Activated T-cell treated with anti-CD3 and anti-CD28 coated beads, Interleukin-2, amount 50 U/mL, for 48 hours (primary cell): ENCODE results near the gene HAPLN3.
A peak's percentile ranks its signal among the peaks of the same experiment; 100 is the strongest.

ENCODE experiments used
- DNase-seq, 2 experiments: peaks; one replicate each; pipeline ENCODE4 v3.0.0-alpha.2; 2020

Gene HAPLN3

GRCh38 chr15:88891540-88892254 lies 3.6 kb downstream of the HAPLN3 start:
- no peak for DNase-seq

DNA sequence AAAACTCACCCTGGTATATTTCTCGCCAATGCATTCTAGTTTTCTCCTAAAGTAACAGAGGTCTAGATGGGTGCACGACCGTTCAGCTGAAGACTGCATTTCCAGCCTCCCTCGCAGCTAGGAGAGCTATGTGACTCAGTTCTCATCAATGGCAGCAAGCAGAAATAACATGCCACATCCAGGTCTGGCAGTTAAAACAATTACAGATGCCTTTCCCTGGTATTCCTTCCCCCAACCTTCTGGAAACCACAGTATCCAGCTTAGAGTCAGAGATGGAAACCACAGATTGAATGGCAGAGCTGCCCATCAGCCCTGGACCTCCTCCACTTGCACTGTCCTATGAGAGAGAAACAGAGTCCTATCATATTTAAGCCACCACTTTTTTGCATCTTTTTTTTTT lies 4.8 kb downstream of the HAPLN3 start:
- no peak for DNase-seq

DNA sequence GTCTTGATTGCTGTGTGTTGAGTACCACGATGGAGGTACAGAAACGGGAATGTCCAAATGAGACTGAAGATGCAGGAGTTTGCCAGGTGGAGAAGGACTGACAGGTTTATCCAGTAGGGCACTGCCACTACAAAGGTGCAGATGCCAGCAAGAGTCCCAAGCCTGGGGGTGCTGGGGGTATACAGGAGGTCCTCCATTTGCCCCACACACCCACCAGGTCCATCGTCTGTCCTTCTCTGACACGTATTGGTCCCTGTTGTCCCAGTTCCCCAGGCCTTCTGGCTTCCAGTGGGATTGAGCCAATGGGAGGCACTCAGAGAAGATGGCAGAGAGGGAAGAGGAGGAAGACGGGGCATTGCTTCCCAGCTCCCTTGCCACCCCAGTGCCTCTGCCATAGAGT lies 6.6 kb downstream of the HAPLN3 start:
- no peak for DNase-seq

DNA sequence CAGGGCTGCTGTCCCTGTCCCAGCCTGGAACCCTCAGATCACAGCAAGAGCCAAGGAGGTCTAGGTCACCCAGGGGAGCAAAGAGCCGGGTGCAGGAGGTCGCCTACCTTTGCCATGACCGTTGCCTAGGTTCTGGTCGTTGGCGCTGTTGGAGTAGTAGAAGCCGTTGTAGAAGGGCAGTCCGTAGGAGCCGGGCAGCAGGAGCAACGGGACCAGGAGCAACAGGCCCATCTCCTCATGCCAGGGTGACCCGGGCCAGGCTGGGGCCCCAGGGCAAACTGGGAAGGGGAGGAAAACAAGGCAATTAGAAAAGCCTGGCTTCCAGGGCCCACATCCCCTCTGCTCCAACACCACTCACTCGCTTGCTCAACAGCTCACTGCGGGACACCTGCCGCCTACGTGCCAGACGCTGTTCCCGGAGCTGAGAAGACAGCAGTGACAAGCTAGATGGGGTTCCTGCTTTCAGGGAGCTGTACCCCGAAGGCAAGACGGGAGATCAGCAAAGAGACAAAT lies 8.2 kb downstream of the HAPLN3 start:
- no peak for DNase-seq

DNA sequence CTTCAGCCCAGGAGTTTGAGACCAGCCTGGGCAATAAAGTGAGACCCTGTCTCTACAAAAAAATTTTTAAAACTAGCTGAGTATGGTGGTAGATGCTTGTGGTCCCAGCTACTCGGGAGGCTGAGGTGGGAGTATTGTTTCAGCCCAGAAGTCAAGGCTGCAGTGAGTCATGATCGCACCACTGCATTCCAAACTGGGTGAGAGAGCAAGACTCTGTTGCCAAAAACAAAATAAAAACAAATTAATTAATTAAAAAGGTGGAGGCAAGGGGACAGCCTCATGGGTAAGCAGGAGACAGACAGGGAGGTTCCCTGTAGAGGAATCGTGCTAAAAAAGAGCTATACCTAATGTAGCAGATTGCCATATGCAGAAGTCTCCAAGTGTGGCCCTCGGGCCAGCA lies 12.6 kb downstream of the HAPLN3 start:
- no peak for DNase-seq

GRCh38 chr15:88881775-88882174 lies 13.6 kb downstream of the HAPLN3 start:
- no peak for DNase-seq

DNA sequence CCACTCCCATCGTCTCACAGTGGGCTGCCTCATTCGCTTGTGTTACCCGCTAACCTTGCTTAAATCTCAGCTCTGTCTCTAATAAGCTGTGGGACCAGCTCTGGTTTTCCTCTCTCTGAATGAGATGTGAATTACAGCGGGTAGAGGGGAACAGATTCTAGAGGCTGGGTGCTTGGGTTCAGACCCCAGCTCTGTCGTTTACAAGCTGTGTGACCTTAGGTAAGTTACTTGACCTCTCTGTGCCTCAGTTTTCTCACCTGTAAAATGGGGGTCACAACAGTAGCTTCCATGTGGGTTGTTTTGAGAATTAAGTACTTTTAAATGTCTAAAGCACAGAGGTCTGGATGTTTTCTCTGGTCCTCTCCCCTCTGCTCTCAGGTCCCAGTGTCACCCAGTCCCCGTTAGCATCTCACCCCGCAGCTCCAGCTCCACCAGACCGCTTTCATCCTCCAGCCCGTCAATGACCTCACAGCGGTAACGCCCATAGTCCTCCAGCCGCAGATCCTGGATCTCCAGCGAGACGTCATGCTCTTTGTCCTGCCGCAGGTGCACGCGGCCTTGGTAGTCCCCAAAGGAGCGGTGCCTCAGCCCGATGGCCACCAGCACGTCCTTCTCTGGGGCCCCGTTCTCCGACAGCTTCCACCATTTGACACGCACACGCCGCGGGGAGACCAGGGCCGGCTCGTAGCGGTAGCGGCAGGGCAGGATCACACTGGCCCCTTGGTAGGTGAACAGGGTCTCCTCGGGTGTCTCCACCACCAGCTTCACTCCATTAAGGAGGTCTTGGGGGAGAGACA lies 14.2 kb downstream of the HAPLN3 start:
- DNase-seq: no peak

DNA sequence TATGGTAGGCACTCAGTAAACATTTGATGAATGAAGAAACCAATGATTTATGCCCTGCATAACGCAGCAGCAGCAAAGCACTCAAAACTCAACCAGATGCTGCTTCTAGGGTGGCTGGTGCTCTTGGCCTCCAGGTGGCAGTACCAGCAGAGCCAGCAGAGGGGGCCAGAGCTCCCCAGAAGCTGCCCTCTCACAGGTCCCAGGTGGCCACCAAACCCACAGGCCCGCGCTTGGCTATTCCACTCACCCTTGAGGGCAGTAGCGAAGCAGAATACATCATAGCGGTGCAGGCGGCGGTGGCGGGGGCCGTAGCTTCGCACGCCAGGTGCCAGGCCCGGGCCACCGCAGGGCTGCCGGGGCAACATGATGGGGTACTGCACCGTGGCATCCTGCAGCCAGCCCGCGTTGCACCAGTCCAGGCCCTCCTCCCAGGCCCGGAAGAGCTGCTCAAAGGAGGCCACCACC lies 16.6 kb downstream of the HAPLN3 start:
- DNase-seq: peak; percentile 59 to 63

DNA sequence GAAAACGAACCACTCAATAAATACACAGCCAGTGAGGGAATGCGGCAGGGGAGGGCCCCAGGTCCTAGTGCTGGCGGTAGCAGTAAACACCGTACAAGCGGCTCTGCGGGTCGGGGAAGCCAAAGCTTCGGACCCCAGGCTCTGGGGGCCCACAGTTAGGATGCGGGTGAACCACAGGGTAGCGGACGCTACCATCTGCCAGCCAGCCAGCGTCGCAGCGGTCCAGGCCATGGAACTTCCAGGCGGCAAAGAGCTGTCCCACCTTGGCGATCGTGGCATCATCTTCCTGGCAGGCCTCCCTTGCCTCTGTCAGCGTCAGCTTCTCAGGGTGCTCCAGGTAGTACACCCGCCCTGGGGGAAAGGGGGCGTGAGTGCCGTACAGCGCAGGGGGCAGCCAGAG lies 17.4 kb downstream of the HAPLN3 start:
- no peak for DNase-seq

DNA sequence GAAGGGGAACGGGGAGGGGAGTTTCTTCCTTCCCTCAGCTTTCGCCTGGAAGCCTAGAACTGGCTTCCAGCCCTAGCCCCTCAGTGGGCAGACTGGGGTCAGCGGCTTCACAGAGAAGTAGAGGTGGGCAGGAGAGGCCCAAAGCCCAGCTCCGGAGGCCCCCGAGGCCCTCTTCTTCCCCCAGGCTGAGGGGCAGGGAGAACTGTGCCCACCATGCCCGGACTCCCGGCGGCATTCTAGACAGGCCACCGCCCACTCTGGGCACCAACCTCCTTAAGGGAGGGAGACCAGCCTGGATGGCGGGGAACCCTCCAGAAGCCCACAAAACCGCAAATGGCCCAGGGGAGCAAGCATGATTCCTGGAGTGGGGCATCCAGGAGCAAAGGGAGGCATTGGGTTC lies 17.9 kb downstream of the HAPLN3 start:
- no peak for DNase-seq

DNA sequence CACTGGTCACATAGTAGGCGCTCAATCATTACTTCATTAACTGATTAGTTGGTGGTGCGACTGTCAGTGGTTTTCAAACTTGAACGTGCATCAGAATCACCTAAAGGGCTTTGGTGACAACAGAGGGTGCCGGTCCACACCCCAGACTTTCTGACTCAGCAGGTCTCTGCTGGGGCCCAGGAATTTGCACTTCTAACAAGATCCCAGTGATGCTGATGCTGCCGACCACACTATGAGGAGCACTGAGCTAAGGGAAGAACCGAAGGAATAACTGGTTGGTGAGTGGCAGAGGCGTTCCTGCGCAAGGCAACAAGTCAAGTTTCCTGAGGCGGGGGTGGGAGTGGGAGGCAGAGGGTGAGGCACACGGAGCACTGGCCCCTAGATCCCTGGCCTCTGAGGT lies 18.8 kb downstream of the HAPLN3 start:
- DNase-seq: no peak

GRCh38 chr15:88874684-88875083 lies 20.7 kb downstream of the HAPLN3 start:
- DNase-seq: no peak

DNA sequence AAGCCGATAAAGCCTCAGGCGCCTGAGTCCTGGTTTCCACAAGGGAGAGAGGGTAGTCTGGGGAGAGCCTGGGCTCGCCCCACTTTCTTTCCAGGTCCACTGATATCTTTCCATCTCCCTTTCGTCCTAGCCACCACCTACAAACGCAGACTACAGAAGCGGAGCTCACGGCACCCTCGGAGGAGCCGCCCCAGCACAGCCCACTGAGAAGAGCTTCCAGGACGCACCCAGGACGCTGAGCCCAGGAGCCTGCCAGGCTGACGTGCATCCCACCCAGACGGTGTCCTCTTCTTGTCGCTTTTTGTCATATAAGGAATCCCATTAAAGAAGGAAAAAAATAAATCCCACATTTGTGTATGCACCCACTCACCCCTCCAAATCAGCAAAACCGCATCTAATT lies 21.1 kb downstream of the HAPLN3 start:
- DNase-seq: no peak

DNA sequence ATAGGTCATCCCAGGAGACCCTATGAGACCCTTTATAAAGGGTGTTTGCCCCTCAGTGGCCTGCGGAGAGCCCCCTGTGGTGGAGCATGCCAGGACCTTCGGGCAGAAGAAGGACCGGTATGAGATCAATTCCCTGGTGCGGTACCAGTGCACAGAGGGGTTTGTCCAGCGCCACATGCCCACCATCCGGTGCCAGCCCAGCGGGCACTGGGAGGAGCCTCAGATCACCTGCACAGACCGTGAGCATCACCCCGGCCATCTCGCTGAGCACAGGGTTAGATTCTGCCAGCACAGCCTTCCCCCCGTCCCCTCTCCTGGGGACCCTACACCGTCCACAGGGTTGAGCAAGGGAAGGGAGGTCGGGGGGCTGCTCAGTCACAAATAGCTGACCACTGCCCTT lies 21.6 kb downstream of the HAPLN3 start:
- DNase-seq: no peak

DNA sequence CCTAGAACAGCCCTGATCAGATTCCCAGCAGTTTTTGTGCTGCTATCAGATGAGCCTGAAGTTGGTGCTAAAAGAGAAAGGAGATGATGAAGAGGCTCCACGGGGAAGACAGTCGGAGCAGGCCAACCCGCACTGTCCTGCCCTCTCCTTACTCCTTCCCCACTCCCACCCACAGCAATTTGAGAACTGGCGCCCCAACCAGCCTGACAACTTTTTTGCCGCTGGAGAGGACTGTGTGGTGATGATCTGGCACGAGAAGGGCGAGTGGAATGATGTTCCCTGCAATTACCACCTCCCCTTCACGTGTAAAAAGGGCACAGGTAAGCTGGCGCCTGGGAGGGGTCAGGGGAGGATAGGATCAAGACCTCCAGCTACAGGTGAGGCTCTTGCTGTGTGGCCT lies 22.6 kb downstream of the HAPLN3 start:
- DNase-seq: no peak

DNA sequence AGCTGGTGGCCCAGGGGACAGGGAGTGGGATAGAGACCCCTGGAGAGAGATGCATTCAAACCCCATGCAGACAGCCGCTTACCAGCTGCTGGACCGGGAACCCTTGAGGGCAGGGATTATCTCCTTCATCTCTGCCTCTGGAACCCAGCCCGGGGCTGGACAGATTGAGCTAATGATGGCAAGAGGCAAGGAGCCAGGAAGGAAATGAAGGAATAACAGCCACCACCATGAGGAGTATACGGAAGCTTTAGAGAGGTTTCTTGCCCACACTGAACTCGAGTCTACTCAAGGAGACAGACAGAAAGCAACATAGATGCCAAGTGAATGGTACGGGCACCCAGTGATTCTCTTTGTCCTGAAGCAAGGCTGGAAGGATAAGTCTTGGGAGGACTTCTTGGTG lies 23.2 kb downstream of the HAPLN3 start:
- DNase-seq: no peak

GRCh38 chr15:88871313-88871712 lies 24.0 kb downstream of the HAPLN3 start:
- no peak for DNase-seq

DNA sequence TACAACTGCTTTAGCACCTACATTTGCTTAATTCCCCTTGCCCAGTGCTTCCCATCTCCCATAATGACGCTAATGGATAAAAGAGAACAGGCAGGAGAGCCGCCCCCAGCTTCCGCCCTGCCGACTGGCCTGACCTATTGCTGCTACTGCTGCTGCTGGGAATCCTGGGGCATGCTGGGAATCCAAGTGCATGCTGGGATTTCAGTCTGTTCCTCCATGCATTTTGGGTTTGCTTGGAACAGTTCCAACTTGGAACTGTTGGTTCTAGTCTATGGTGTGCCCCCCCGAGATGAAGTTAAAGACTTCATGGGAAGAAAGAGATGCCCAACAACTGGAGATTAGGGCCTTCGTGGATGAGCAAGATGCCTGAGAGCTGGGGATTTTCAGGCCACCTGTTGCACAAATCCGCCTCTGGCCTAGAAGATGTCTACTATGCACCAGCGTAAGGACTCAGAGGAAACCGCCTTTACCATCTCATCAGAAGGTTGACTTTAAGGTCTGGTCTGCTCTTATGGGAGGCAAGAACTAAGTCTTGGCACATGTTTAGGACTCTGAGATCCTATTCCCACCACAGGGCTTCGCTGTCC lies 29.0 kb downstream of the HAPLN3 start:
- no peak for DNase-seq

DNA sequence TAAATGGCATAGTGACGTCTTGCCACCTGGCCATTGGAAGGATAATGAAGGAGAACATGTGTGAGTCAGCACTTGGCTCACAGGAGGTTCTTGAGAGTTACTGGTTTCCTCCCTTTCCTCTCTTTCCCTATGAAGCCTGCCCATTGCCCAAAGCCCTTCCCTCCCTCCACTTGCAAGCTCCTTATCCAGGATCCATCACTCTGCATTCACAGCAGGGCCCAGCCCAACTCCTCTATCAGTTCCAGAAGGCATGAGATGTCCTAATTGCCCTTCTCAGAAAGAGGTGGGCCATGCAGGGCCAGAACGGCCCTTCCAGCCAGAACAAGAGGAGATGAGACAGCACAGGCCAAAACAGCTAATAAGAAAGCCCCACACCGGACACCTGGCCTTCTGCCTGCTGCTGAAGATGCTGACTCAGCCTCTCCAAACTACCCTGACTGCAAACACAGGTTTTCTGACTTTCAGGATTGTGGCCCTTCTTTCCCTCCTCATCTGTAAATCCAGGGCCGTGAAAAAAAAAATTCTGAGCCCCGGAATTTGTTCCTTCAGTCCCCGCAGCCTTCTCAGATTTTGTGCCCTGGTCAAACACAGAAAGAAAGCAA lies 29.7 kb downstream of the HAPLN3 start:
- DNase-seq: no peak

DNA sequence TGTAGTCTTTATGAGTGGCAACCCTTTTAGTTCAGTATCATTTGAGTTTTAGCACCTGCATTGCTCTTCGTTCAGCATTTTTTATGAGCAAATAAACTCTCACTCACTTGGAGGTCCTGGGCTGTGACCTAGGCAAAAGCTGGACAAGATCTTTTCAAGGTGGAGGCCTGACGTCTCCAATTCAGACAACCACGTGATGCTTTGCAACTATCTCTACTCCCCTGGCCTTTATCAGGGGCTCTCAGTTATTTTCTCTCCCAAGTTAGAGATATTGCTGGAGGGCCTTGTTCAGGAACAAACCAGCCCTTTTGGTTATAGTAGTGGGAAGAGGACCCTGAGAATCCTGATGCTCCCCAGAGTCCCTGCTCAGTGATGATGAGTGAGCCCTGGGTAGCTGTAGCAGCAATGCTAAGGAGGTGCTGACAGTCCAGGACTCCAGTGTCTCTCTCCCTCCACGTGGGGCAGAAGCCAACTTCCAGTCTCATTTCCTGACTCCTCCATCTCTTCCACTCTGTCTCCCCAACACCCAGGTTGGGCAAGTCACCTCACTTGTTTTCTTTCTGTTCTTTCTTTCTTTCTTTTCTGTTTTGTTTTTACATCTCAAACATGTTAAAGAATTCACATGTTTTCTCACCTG lies 30.4 kb downstream of the HAPLN3 start:
- DNase-seq: no peak

DNA sequence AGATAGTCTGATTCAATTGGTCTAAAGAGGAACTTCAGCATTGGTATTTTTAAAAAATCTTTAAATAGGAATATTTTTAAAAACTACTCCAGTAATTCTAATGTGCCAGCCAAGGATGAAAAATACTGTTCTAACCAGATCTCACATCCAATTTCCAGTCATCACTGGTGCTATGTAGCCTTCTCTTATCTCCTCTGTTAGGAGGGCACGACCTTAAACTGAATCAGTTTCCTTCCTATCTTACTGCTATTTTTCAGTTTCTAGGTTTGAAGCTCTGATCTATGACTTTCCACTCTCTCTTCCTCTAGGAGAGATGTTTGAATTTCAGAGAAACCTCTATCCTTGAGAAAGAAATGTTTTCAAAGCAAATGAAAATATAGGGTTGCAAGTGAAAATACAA lies 31.9 kb downstream of the HAPLN3 start:
- DNase-seq: no peak

DNA sequence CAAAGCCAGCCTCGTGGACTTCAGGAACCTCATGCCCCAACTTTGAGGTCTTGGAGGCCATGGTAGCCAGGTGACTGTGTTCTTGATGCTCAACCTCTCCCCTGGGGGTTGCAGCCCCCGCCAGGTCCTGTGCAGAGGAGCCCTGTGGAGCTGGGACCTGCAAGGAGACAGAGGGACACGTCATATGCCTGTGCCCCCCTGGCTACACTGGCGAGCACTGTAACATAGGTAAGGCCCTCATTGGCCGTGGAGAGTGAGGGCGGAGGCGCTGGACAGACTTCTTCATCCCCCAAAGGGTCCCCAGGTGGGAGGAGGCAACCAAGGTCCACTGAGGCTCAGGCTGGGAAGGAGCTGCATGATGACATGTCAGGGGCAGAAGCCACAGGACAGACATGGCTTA lies 35.1 kb downstream of the HAPLN3 start:
- DNase-seq: no peak

- no peak for DNase-seq
Measured at GRCh38 chr15:88859550-88859949, 35.8 kb downstream of the HAPLN3 start.
